Effector memory CD8-positive, alpha-beta T cell (primary cell): ENCODE measurements around the gene SLC7A4.
"Not testable (repeated sequence)": the region's sequence is repeated elsewhere in the genome, so short reads cannot be mapped to it uniquely, and the experiment has no call there.

ENCODE experiments used
- ATAC-seq: fragments of 150-1000 bp; cut with Tn5 transposase; replicated peaks from 2 replicates; pipeline ENCODE4 v1.10.0; 2021; ENCODE audit warnings: mild to moderate bottlenecking, moderate library complexity
- DNase-seq, 3 experiments: peaks; one replicate each; pipeline ENCODE4 v3.0.0; 2021
- H3K27ac Mint-ChIP-seq, 2 donors: one replicate each; pipeline ENCODE4 v1.8.0; 2022; ENCODE audit warnings: mild to moderate bottlenecking in 2 of 2, mixed read lengths in 2 of 2, moderate library complexity in 2 of 2
- H3K27me3 Mint-ChIP-seq, 2 donors: one replicate each; pipeline ENCODE4 v1.8.0; 2022; ENCODE audit warnings: mixed read lengths in 2 of 2
- H3K36me3 Mint-ChIP-seq: one replicate; pipeline ENCODE4 v1.8.0; 2022; ENCODE audit warnings: mild to moderate bottlenecking, moderate library complexity, mixed read lengths; ENCODE audit not compliant: insufficient read depth
- H3K4me1 Mint-ChIP-seq, 2 donors: one replicate each; pipeline ENCODE4 v1.8.0; 2022; ENCODE audit warnings: low read depth in 2 of 2, mixed read lengths in 2 of 2
- H3K4me3 Mint-ChIP-seq, 2 donors: one replicate each; pipeline ENCODE4 v1.8.0; 2022; ENCODE audit warnings: mild to moderate bottlenecking in 2 of 2, mixed read lengths in 2 of 2, moderate library complexity in 2 of 2
- H3K9me3 Mint-ChIP-seq, 2 donors: one replicate each; pipeline ENCODE4 v1.8.0; 2022; ENCODE audit warnings: mixed read lengths in 2 of 2
- total RNA-seq, 9 experiments: gene quantifications; one replicate each; lab custom pipeline; 2026; lab: John Stamatoyannopoulos, UW

SLC7A4 gene
- total RNA-seq: 0 to 0.21 (median 0) reads per million in 9 experiments

DNA sequence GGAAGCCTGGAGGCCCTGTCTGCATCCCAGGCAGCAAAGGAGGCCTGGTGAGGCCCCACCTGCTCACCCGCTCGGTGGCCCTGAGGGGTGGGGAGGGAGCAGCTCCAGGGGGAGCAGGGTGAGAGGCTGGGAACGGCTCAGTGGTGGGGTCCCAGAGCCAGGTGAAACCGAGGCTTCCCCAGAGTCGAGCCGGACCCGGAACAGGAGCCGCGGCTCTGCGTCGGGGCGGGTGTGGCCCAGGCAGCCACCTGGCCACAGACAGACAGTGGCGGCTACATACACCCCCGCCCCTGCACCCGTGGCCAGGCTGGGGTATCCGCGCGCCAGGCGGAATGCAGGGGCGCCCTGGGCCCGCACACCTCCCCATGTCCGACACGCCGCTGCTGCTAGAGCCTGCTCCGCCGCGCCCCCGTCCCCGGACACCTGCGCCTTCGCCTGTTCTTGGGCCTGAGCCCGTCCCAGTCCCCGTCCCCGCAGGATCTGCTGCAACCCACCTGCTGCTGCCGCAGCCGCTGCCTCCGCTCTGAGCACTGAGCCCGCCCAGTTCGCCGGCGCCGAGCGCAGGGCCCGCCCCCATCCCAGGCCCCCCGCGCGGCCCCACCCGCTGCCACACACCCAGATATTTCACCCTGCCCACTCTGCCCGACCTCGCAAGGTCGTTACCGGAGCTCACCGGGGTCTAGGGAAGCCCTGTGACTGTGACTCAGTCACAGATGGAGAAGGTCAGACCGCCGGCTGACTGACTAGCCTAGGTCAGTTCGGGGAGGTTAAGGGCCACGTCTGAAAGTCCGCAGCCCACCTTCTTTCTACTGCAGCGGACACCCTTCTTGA lies at the start of gene SLC7A4:
SLC7A4 (minus strand) TSS at position 525 of the 831 bp plus-strand sequence. CDS start 749 bp downstream, outside the sequence.
- Mint-ChIP-seq H3K36me3 (peaks cover 2% of the 10 kb centered on the region), H3K4me1 (peaks cover 0 to 3% of the 10 kb centered on the region in 2 donors), H3K27me3 (peaks cover 53 to 75% of the 10 kb centered on the region in 2 donors), H3K9me3 (no peaks in the 10 kb centered on the region), H3K27ac (no peak within 1 kb of the TSS), H3K4me3 (peak within 1 kb of the TSS in 1 of 2 donors; percentile 52)
- peak; percentile 74 for ATAC-seq
- no peak for DNase-seq

DNA sequence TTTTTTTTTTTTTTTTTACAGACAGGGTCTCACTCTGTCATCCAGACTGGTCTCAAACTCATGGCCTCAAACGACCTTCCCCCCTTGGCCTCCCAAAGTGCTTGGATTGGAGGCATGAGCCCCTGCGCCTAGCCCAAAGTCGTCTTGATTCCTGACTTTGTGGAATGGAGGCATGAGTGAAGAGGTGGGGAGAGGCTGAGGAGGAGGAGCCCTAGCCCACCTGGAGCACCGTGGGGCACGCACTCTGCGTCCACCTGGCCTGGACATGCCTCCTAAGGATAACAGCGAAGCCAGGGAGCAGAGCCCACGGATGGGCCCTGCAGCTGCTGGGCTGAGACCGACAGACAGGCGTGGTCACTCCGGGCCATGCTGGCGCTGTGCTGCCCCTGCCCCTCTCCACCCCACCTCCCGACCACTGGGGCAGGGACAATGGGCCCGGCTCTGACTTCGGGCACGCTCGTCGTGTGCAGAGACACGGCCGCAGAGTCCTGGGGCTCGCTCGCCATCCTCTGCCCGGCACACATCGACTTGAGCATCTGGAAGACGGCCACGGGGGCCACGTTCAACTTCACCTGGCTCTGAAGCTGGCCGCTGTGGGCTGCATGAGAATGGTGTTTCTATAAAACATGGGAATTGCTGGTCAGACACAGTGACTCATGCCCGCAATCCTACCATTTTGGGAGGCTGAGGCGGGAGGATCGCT lies 48.2 kb upstream of the SLC7A4 start:
- H3K4me3 Mint-ChIP-seq: no peak overlapping the region
- ATAC-seq: no peak
- peaks cover 3% of the 10 kb centered on the region for H3K36me3 Mint-ChIP-seq
- H3K27ac Mint-ChIP-seq: no peak overlapping the region
- no peaks in the 10 kb centered on the region for H3K9me3 Mint-ChIP-seq
- DNase-seq: no peak
- H3K4me1 Mint-ChIP-seq: no peaks in the 10 kb centered on the region
- peaks cover 6 to 38% of the 10 kb centered on the region in 2 donors for H3K27me3 Mint-ChIP-seq

GRCh38 chr22:21079493-21079892 lies 47.1 kb upstream of the SLC7A4 start:
- no peaks in the 10 kb centered on the region for H3K4me1 Mint-ChIP-seq
- no peak for DNase-seq

GRCh38 chr22:21078916-21079315 lies 46.6 kb upstream of the SLC7A4 start:
- Mint-ChIP-seq H3K9me3 (no peaks in the 10 kb centered on the region), H3K4me1 (no peaks in the 10 kb centered on the region), H3K4me3 (no peak overlapping the region), H3K27ac (no peak overlapping the region), H3K36me3 (peaks cover 3% of the 10 kb centered on the region), H3K27me3 (peaks cover 6 to 29% of the 10 kb centered on the region in 2 donors)
- DNase-seq (no peak), ATAC-seq (no peak)

More at GRCh38 chr22:21079493-21079892, 47.1 kb upstream of the SLC7A4 start:
- H3K4me3 Mint-ChIP-seq: no peak overlapping the region
- H3K9me3 Mint-ChIP-seq: no peaks in the 10 kb centered on the region
- H3K27ac Mint-ChIP-seq: no peak overlapping the region
- peaks cover 3% of the 10 kb centered on the region for H3K36me3 Mint-ChIP-seq
- ATAC-seq: no peak
- peaks cover 6 to 31% of the 10 kb centered on the region in 2 donors for H3K27me3 Mint-ChIP-seq

GRCh38 chr22:21077884-21078508 lies 45.6 kb upstream of the SLC7A4 start:
- ATAC-seq (no peak), DNase-seq (no peak)
- peaks cover 6 to 29% of the 10 kb centered on the region in 2 donors for H3K27me3 Mint-ChIP-seq
- no peaks in the 10 kb centered on the region for H3K9me3 Mint-ChIP-seq
- H3K36me3 Mint-ChIP-seq: peaks cover 3% of the 10 kb centered on the region
- H3K27ac Mint-ChIP-seq: no peak overlapping the region
- H3K4me3 Mint-ChIP-seq: no peak overlapping the region
- no peaks in the 10 kb centered on the region for H3K4me1 Mint-ChIP-seq

DNA sequence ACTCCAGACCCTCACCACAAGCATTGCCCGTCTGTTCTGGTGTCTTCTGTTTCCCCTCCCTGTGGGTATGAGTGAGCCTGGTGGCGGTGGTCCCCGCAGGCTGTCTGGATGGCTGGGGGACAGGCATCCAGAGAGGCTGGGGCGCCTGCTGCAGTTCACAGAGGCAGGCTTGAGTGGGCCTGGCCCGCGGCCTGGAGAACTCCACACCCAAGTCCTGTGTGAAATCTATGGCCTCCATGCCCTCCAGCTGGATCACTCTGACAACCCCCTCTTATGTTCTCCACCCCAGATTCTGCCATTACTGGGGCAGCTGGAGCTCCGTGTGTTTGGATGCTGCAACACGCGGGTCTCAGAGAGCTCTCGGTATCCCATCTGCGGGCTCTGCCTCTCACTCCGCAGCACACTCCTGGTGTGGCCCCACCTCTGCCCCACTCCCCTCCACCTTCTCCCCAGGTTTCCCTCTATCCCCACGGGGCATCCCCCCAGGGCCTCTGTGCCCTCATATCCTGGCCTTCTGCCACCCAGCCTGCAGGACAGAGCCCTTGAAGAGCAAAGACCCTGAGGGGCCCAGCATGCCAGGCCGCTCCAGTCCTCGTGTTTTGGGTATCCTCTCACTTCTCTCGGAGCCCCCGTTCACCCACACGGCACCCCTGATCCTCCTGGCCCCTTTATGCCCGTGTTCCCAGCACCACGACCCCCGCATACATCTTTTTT lies 44.7 kb upstream of the SLC7A4 start:
- H3K27me3 Mint-ChIP-seq: peaks cover 6 to 29% of the 10 kb centered on the region in 2 donors
- H3K36me3 Mint-ChIP-seq: peaks cover 3% of the 10 kb centered on the region
- H3K4me3 Mint-ChIP-seq: no peak overlapping the region
- no peak for DNase-seq
- ATAC-seq: no peak
- H3K27ac Mint-ChIP-seq: no peak overlapping the region
- no peaks in the 10 kb centered on the region for H3K4me1 Mint-ChIP-seq
- H3K9me3 Mint-ChIP-seq: no peaks in the 10 kb centered on the region

DNA sequence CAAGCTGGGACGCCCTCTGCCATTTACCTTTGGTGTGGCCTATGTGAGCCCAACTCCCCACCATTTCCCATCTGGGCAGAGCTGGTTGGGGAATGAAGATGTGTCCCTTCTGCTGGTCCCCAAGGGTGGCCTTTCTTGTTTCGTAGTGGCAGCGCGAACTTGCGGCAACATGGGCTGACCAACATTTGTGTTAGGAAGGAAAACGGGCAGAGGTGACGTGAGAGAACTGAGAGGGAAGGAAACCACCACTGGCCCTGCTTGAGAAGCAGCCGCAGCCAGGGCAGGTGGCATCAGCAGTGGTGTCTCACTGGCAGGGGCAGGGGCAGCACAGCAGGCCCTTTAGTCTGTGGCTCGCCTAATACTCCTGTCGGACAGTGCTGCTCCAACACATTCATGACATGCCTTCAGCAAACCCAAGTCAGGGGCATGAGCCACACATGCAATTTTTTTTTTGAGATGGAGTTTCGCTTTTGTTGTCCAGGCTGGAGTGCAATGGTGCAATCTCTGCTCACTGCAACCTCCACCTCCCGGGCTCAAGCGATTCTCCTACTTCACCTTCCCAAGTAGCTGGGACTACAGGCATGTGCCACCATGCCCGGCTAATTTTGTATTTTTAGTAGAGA lies 43.3 kb upstream of the SLC7A4 start:
- no peak for DNase-seq
- no peak for ATAC-seq
- Mint-ChIP-seq H3K27me3 (peaks cover 6 to 29% of the 10 kb centered on the region in 2 donors), H3K27ac (peak overlapping the region in 1 of 2 donors; percentile 28), H3K4me1 (no peaks in the 10 kb centered on the region), H3K4me3 (no peak overlapping the region), H3K36me3 (peaks cover 3% of the 10 kb centered on the region), H3K9me3 (no peaks in the 10 kb centered on the region)

DNA sequence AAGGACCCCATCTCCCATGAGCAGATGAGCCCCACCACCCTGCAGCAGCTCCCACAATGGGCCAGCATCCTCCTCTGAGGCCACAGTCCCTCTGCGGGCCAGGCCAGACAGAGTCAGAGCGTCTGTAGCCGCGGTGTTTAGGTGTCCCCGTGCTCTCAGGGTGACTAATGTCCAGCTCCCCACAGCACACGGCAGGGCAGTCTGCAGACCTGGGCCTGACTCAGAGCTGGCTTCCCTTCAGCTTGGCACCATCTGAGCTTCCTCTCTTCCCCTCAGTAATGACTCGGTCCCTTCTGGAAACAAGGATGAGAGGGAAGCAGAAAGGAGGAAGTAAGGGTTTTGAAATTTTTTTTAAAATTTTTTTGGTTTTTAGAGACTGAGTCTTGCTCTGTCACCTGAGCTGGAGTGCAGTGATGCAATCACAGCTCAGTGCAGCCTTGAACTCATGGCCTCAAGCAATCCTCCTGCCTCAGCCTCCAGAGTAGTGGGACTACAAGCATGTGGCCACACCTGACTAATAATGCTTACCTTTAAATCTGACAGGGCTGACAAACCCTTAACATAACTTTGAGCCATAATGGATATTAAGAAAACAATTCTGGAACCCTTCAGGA lies 41.8 kb upstream of the SLC7A4 start:
- H3K4me1 Mint-ChIP-seq: no peaks in the 10 kb centered on the region
- H3K9me3 Mint-ChIP-seq: no peaks in the 10 kb centered on the region
- H3K27me3 Mint-ChIP-seq: peaks cover 6 to 27% of the 10 kb centered on the region in 2 donors
- ATAC-seq (no peak), DNase-seq (no peak)
- no peak overlapping the region for H3K27ac Mint-ChIP-seq
- H3K36me3 Mint-ChIP-seq: peaks cover 3% of the 10 kb centered on the region
- H3K4me3 Mint-ChIP-seq: no peak overlapping the region

GRCh38 chr22:21073482-21073881 lies 41.1 kb upstream of the SLC7A4 start:
- Mint-ChIP-seq H3K4me3 (no peak overlapping the region), H3K27ac (no peak overlapping the region), H3K4me1 (no peaks in the 10 kb centered on the region), H3K36me3 (peaks cover 3% of the 10 kb centered on the region), H3K27me3 (peaks cover 0 to 20% of the 10 kb centered on the region in 2 donors), H3K9me3 (no peaks in the 10 kb centered on the region)
- DNase-seq (no peak), ATAC-seq (no peak)

DNA sequence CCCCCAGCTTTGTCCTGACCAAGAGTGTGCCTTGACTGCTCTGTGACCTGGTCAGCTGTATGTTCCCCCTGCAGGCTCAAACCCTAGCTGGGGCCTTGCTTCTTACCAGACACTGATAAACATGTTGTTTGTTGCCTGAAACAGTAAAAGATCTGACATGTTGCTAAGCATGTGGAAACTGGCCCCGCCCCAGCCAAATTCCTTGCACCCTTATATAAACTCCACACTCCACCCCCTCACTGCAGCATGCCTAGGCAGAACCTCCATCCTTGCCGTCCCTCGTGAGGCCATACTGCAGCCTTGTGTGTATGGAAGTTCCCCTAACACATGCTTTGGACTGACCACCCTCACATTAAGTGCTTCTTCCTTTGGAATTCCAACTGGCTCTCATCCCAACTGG lies 40.7 kb upstream of the SLC7A4 start:
- Mint-ChIP-seq H3K36me3 (peaks cover 3% of the 10 kb centered on the region), H3K4me1 (no peaks in the 10 kb centered on the region), H3K27ac (no peak overlapping the region), H3K9me3 (no peaks in the 10 kb centered on the region), H3K27me3 (peaks cover 0 to 15% of the 10 kb centered on the region in 2 donors), H3K4me3 (no peak overlapping the region)
- ATAC-seq (no peak), DNase-seq (no peak)

- ATAC-seq, H3K36me3 Mint-ChIP-seq, H3K27ac Mint-ChIP-seq, H3K4me3 Mint-ChIP-seq, H3K27me3 Mint-ChIP-seq, DNase-seq, H3K4me1 Mint-ChIP-seq, H3K9me3 Mint-ChIP-seq: not testable (repeated sequence)
These were observed 39.4 kb upstream of the SLC7A4 start for GRCh38 chr22:21071796-21072195.
